Bronchial epithelial cell (primary cell): ENCODE measurements around the gene TECPR2. TPM values are rescaled to one million over a fixed set of nuclear protein-coding genes. Genes with fewer than 3 reads are reported as not detected.

Experiments
- DNase-seq: peaks from one replicate; pipeline ENCODE4 v3.0.0-alpha.2; 2010; ENCODE audit warnings: low read depth
- FAIRE-seq: peaks from 2 replicates; lab custom pipeline; 2011; peaks lifted over from hg19 to GRCh38; lab: Jason Lieb, UNC
- H3K27me3 ChIP-seq: 2 replicates; pipeline ENCODE4 v1.5.1; 2011; ENCODE audit warnings: low read length; ENCODE audit not compliant: control insufficient read depth, insufficient read depth
- H3K36me3 ChIP-seq: 2 replicates; pipeline ENCODE4 v1.5.1; 2011; ENCODE audit warnings: low read length; ENCODE audit not compliant: control insufficient read depth, insufficient read depth
- H3K4me3 ChIP-seq: 2 replicates; pipeline ENCODE4 v1.5.1; 2011; ENCODE audit warnings: mild to moderate bottlenecking, low read depth, low read length, control low read depth
- CTCF ChIP-seq: IDR thresholded peaks from 2 replicates; pipeline ENCODE4 v1.5.1; 2011; ENCODE audit warnings: mild to moderate bottlenecking, moderate library complexity, low read length, control low read depth, inconsistent platforms; ENCODE audit not compliant: insufficient read depth, severe bottlenecking
- total RNA-seq: library from RNA; depleted of rRNA; stranded (reverse); fragments of >200 nt; gene quantifications from 2 replicates; pipeline ENCODE4 v1.2.1, GENCODE V29; 2014

Gene TECPR2
- total RNA-seq, 1 donor from 2014 or later, result 4.7 TPM

GRCh38 chr14:102491786-102492530 lies 129.2 kb downstream of the TECPR2 start:
- peaks cover 1% of the 10 kb centered on the region for H3K36me3 ChIP-seq
- DNase-seq (no peak), FAIRE-seq (peak; percentile 62)
- H3K4me3 ChIP-seq, result no peak overlapping the region
- TF ChIP-seq CTCF, result no peak
- no peaks in the 10 kb centered on the region for H3K27me3 ChIP-seq

- Histone ChIP-seq H3K36me3 (peaks cover 4% of the 10 kb centered on the region), H3K4me3 (no peak overlapping the region), H3K27me3 (no peaks in the 10 kb centered on the region)
- DNase-seq, result no peak
- TF ChIP-seq CTCF, result no peak
- FAIRE-seq, result no peak
Measured at GRCh38 chr14:102492531-102492910, 129.8 kb downstream of the TECPR2 start.

DNA sequence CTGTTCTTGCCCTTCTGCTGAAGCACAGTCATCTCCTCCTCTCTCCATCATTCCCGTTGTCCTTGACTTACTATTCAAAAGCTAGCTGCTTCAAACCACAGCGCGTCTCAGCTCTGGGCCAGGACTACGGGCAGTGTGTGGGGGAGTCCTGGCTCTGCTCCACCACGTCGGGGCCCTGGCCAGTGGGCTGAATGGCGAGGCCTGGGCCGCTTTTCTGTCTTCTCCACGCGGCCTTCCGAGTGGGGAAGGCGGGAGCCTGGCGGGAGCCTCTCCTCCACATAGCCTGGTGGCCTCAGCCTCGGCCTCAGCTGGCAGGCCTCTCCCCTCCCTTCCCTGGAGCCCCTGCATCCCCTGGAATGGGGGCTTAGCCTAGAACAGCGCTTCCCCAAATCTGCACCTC lies 130.4 kb downstream of the TECPR2 start:
- Histone ChIP-seq H3K27me3 (no peaks in the 10 kb centered on the region), H3K4me3 (no peak overlapping the region), H3K36me3 (peaks cover 5% of the 10 kb centered on the region)
- TF ChIP-seq CTCF, result no peak
- FAIRE-seq (no peak), DNase-seq (no peak)

- Histone ChIP-seq H3K27me3 (no peaks in the 10 kb centered on the region), H3K4me3 (no peak overlapping the region), H3K36me3 (peaks cover 6% of the 10 kb centered on the region)
- DNase-seq (no peak), FAIRE-seq (no peak)
- no peak for TF ChIP-seq CTCF
Measured at GRCh38 chr14:102493585-102493984, 130.8 kb downstream of the TECPR2 start.

DNA sequence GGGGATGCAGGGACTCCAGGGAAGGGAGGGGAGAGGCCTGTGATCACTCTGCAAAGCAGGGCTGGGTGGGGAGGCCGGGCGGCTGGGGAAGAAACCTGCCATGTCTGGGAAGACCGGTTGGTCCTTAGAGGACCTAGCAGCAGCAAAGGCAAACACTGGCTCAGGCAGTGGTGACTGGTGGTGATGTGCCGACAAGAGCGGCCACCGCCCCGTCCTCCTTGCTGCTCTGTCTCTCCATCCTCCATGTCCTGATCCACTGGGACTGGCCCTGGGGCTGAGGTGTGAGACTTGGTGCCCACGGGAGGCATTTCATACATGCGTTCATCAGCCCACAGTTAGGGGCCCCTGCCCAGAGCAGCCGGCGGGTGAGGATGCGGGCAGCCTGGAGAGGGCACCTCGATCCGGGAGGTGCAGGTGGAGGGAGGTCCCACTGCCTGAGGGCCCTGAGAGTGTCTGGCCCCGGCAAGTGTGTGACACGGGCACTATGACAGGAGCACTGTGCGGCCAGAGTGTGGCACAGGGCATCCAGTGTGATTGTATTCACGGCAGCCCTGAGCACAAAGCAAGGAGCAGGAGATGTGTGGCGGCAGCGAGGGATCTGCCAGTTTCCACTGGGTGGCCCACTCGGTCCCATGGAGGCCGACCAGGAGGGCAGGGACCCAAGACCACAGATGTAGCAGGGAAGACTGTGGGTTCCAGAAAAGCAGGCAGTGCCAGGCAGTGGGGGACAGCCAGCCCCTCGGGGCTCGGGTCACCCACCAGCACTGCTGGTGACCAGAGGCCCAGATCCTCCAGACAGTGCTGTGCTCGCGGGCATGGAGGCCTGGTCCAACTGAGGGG lies 133.0 kb downstream of the TECPR2 start:
- FAIRE-seq (no peak), DNase-seq (no peak)
- TF ChIP-seq CTCF, result no peak
- no peaks in the 10 kb centered on the region for H3K27me3 ChIP-seq
- H3K4me3 ChIP-seq, result no peak overlapping the region
- H3K36me3 ChIP-seq, result peaks cover 9% of the 10 kb centered on the region
